GM08714 (cell line): ENCODE results near the gene MAN1A1.

Source experiments
- H3K4me3 ChIP-seq: fragments of 200-500 bp; sonication (Bioruptor generic); 2 replicates; pipeline ENCODE4 v1.5.1; 2014; ENCODE audit warnings: mild to moderate bottlenecking, low read length, inconsistent platforms
- ZNF274 ChIP-seq: IDR thresholded peaks from 2 replicates; pipeline ENCODE4 v1.6.1; 2012; ENCODE audit warnings: mild to moderate bottlenecking, low read depth, low read length

The MAN1A1 gene

DNA sequence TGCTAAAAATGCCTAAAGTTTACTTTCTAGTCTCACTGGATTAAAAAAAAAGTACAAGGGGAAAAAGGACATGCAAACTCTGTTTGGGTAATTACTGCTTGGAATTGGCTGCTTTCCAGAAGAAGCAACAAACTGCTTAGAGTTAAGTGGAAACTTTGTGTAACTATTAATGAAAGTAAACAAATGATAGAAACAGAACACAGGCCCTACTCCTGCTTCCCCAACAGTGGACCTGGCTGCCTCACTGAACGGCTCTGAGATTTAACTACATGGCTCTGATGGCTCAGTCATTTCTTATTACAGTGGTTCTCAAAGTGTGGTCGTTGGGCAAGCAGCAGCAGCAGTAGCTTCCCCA lies 108.5 kb downstream of the MAN1A1 start:
- no peak overlapping the region for H3K4me3 ChIP-seq
- TF ChIP-seq ZNF274, result no peak

DNA sequence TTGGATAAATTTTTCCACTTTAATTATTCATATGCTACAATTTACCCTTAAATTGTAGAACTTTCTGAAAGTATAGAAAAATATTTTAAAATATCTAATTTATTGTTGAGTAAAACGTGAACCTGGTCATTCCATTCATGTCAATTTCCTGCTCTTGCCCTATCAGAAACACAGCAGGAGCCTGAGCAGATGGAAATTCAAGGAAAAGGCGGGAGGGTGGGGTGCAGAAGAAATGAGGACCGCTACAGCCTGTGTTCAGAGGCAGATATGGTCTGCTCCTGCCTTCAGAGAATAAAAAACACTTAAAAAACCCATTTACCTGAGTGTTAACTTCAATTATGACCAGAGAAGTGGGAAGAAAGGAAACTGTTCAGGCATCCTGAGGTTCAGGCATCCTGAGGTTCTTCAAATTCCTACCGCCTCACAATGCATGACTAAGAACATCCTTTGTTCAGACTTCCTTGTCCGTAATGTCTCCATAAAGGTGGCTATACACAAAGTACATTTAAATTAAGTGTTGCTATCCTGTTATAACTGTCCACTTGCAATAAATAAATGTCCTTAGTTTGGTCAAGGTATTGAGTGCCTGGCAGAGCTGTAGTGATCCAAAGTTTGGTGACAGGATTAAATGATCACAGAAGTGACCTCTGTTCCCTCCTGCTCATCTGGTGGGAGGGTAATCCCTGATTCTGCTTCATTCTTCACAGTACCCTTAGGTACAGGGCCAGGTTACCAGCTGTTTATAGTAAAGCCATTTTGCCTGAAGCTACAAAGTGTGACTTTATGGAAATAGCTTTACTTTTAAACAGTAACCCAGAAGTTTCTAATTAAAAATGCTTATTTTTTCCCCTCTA lies 109.1 kb downstream of the MAN1A1 start:
- TF ChIP-seq ZNF274, result no peak
- H3K4me3 ChIP-seq, result no peak overlapping the region

DNA sequence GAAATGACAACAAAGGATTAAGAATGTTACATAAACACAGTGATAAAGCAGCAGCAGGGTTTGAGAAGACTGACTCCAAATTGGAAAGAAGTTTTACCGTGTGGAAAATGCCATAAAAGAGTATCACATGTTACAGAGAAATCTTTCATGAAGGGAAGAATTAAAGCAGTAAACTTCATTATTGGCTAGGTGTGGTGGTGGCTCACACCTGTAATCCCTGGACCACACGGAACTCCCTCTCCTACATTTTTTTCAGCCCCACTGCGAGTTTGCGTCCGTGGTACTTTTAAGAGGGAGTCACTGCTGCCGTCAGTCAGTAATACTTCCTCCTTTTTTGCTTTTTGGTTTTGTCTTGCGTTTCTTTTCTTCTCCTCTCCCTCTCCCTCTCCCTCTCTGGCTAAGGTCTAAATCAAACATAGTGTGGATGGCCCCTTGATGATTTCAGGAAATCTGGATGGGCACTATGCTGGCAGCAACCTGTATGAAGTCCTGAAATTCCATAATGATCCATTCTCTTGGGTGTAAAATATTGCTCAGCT lies 112.3 kb downstream of the MAN1A1 start:
- H3K4me3 ChIP-seq, result no peak overlapping the region
- TF ChIP-seq ZNF274, result no peak

DNA sequence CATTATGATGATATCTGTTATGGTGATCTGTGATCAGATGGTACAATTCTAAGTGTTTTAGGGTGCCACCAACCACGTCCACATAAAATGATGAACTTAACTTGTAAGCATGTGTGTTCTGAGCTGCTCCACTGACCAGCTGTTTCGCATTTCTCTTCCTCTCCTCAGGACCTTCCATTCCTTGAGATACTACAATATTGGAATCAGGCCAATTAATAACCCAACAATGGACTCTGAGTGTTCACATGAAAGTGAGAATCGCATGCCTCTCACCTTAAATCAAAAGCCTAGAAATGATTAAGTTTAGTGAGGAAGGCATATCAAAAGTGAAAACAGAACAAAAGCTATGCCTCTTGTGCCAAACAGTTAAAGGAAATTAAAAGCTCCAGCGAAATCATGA lies 114.6 kb downstream of the MAN1A1 start:
- H3K4me3 ChIP-seq, result no peak overlapping the region
- TF ChIP-seq ZNF274, result no peak

DNA sequence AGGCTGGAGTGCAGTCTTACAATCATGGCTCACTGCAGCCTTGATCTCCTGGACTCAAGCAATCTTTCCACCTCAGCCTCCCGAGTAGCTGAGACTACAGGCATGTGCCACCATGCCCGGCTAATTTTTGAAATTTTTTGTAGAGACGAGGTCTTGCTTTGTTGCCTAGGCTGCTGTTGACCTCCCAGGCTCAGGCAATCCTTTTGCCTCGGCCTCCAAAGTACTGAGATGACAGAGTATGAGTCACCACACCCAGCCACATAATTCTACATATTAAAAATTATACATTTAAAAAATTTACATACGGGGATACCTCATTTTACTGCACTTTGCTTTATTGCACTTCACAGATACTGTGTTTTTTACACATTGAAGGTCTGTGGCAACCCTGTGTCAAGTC lies 115.1 kb downstream of the MAN1A1 start:
- TF ChIP-seq ZNF274, result no peak
- H3K4me3 ChIP-seq, result no peak overlapping the region

DNA sequence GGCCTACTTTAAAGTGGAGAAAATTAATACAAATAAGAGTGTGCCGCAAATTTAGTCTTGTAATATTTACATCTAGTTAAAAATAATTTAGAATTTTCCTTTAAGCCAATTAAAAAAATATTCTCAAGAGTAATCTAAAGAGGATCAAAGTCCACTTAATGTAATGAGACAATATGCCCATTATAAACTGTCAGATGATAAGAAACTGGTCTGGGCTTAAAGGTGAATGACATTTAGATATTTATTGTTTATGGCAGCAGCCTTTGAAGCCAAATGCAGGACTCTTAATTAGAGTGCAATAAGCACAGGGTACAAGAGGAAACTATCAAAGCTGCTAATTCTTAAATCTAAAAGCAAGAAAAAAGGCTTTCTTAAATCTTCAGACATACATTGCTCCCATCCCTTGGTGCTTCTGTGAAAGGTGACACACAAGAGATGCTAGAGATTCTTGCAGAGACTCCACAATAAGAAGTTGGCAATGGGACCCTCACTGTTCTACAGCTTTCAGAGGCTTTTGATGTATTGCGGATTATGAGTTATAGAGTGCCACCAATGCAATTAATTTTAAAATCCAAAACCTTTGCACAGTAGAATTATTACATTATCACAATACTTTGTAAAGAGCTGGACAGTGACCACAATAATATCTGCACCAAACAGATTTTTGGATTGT lies 116.1 kb downstream of the MAN1A1 start:
- TF ChIP-seq ZNF274, result no peak

DNA sequence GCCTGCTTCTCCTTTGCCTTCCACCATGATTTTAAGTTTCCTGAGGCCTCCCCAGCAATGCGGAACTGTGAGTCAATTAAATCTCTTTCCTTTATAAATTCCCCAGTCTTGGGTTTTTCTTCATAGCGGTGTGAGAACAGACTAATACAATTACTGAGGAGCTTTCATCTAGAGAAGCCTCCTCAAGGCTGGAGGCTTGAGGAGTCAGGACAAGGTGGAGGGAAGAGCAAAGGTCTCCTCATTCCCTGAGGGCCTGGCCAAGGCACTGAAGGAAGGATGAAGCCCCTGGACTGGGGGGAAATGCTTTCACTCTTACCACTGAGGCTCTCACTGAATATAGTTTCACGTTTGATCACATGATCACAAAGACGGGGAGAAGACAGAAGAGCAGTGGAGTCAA lies 118.2 kb downstream of the MAN1A1 start:
- no peak for TF ChIP-seq ZNF274
- H3K4me3 ChIP-seq, result no peak overlapping the region

More for the DNA sequence above, 116.1 kb downstream of the MAN1A1 start:
- H3K4me3 ChIP-seq, result no peak overlapping the region

DNA sequence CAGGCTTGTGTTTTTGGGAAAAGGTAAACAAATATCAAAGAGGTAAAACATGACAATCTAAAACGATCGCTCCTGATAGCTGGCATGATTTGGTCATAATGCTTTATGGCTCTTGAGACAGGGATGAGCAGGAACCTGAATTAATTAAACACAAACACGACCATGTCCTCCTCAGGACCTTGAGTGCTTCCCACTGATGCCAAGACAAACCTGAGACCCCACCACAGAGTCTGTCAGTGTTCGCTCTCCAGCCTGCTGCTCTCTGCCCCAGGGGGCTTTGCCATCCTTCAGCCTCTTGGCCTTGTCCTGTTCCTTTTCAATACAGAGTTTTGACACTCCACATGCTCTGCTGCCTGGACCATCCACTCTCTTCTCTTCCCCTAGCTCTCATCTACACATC lies 119.4 kb downstream of the MAN1A1 start:
- TF ChIP-seq ZNF274, result no peak
- H3K4me3 ChIP-seq, result no peak overlapping the region

DNA sequence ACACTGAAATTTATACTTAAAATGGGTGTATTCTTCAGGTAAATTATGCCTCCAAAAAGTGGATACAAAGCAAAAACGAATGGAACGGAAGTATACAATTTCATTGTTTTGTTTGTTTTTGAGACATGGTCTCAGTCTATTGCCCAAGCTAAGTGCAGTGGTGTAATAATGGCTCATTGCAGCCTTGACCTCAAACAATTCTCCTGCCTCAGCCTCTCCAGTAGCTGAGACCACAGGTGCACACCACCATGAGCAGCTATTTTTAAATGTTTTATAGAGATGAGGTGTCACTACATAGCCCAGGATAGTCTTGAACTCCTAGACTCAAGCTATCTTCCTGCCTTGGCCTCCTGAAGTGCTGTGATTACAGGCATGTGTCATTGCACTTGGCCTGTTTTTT lies 122.2 kb downstream of the MAN1A1 start:
- TF ChIP-seq ZNF274, result no peak
- no peak overlapping the region for H3K4me3 ChIP-seq

DNA sequence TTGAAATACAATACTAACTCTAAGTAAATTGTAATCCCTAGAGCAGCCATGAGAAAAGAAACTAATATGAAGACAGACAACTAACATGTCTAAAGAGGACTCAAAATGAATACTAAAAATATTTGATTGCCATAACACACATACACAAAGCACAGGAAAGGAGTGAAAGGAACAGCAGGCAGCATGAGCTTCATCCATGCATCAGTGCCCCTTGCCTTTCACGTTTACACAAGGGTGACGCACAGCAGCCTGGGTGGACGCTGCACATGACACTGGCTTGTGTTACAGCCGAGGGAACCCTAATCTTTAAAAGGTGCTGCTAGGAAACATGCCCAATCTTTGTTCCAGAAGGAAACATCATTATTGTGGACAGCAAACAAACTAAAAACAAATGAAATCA lies 123.5 kb downstream of the MAN1A1 start:
- TF ChIP-seq ZNF274, result no peak

DNA sequence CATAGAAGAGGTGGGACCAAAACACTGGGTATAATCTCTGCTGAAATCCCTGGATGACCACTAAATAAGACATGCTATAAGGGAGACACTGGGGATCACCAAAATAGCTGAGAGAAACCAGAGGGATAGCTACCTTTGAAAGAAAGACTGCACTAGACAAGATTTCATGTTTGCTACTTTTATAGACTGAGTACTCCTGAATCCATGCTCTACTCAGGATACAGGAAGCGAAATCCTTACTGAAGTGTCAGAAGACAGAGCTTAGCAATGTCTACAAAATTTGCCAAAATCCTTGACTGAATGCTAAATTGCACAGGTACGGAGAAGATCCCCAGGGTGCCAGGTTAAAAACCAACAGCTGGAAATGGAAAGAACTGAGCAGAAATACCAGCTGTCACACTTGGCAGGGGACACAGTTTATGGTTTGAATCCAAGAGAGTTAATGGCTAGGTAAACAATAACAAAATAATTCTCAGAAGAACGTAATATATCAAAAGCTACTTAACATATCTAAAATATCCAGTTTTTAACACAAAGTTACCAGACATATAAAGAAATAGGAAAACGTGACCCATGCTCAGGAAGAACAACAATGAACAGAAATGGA lies 125.4 kb downstream of the MAN1A1 start:
- H3K4me3 ChIP-seq, result no peak overlapping the region
- no peak for TF ChIP-seq ZNF274

More for the DNA sequence above, 123.5 kb downstream of the MAN1A1 start:
- H3K4me3 ChIP-seq, result no peak overlapping the region

DNA sequence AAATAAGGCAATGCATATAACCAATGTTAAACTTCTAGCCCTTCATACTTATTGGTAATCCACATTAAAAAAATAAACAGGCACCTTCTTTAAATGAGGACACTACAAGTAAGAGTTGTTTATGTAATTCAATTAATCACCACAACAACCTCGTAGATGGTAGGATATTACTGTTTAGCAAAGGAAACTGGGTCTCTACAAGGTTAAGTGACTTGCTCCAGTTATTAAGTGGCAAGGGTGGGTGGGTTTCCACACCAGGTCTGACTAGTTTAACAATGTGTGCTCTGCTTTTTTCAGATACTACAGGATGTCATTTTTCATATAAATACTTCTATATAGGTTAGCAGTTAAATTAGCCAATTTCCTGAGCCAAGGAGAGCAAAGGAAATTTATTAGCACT lies 129.1 kb downstream of the MAN1A1 start:
- no peak overlapping the region for H3K4me3 ChIP-seq
- no peak for TF ChIP-seq ZNF274

DNA sequence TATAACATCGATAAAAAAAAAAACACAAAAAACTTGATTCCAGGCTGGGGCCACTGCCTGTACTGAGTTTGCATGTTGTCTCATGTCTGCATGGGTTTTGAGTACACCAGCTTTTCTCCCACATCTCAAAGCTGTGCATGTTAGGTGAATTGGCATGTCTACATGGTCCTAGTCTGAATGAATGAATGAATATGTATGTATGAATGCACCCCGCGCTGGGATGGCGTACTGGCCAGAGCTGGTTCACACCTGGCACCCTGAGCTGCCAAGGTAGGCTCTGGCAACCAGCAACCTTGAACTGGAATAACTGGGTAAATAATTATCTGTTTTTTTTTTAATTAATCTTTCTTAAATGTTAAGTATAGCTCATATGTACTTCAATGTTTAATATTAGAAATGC lies 131.0 kb downstream of the MAN1A1 start:
- no peak for TF ChIP-seq ZNF274
- H3K4me3 ChIP-seq, result no peak overlapping the region

DNA sequence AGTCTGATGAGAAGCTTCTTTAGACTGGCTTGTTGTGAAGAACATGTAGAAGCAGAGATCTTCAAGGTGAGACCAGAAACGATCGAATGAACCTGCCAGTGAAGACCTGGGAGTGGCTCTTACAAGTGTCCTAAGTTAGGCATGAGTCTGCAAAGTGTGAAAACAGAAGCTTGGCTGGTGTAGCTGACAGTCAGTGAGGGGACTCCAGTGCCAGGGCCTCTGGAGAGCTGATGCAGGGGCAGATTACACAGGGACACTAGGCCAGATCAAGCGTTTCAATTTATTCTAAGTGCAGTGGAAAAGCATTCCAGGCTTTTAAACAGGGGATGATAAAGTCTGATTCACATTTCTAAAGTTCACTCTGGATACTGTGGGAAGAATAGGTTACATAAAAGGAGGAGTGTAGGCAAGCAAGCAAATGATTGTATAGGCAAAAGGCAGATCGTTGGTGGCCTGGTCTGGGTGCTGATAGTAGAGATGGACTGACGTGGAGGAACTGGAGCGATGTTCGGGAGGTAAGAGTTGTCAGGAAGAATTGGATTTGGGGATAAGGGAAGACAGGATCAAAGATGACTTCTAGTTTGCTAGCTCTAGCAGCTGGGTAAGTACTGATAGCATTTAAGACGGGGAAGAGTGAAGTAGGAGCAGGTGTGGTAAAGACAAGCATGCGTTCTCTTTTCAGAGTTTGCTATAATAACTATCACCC lies 133.5 kb downstream of the MAN1A1 start:
- no peak for TF ChIP-seq ZNF274
- H3K4me3 ChIP-seq, result no peak overlapping the region

DNA sequence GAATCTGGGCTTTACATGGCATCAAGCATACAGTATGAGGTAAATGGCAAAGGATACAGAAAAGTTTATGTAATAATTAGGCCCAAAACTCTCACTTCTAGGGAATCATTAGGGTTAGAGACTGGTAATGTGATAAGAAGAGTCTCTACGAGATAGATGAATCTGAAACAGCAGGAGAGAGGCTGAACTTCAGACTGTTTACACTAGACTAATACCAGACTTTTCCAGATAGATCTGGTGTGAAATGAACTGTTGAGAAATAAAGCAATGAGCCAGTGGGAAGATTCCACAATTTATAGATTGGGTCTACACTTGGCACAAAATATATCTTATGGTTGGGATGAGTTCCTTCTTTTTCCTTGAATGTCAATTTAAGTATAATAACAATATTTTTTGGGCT lies 134.3 kb downstream of the MAN1A1 start:
- H3K4me3 ChIP-seq, result no peak overlapping the region
- TF ChIP-seq ZNF274, result no peak
